Tibial nerve (tissue), 4 donors: ENCODE data around the gene PADI4.

ENCODE experiments used
- CTCF ChIP-seq, 5 experiments: fragments of 200-600 bp in 3 of 5; fragments of 450-650 bp in 2 of 5; sonication (generic) in 3 of 5; IDR thresholded peaks; one replicate each; pipeline ENCODE4 v1.5.1; 2016 to 2019; ENCODE audit warnings: antibody characterized with exemption in 5 of 5, mild to moderate bottlenecking in 3 of 5, moderate library complexity in 2 of 5
- EP300 ChIP-seq, 2 donors: sonication (generic); formaldehyde crosslinking; IDR thresholded peaks; one replicate each; pipeline ENCODE4 v1.6.1; 2017; ENCODE audit warnings: antibody characterized with exemption in 2 of 2, mild to moderate bottlenecking in 1 of 2
- POLR2A ChIP-seq, 2 donors: fragments of 450-650 bp; IDR thresholded peaks; one replicate each; pipeline ENCODE4 v1.6.1; 2017; ENCODE audit warnings: antibody characterized with exemption in 2 of 2, mild to moderate bottlenecking in 2 of 2, moderate library complexity in 2 of 2

- TF ChIP-seq EP300 (IDR thresholded peaks at IDR 0.05), result no peak
- TF ChIP-seq CTCF (IDR thresholded peaks at IDR 0.05), result no peak
- no peak for TF ChIP-seq POLR2A (IDR thresholded peaks at IDR 0.05)
Measured at GRCh38 chr1:17372955-17373354, 65.0 kb downstream of the PADI4 start.
